ENCODE results near the gene CHML.

Gene CHML

DNA sequence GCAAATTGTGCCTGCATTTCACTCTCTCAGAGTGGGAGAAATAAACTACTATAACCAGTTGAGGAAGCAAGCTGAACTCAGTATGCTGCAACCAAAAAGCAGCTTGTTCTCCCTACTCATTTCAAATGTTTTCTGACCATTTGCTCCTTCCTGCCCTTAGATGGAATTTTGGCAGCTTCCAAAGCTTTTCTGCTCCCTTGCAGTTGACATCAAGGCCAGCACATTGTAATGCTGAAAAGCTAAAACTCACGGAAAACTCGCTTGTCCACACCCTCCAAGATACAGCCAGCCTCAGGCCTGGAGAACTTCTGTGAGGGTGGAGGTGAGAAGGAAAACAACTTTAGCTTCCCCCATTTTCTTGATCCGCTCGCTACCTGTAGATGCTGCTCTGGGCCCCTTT, 5.0 kb upstream of the CHML start:
- no peak for DNase-seq

DNA sequence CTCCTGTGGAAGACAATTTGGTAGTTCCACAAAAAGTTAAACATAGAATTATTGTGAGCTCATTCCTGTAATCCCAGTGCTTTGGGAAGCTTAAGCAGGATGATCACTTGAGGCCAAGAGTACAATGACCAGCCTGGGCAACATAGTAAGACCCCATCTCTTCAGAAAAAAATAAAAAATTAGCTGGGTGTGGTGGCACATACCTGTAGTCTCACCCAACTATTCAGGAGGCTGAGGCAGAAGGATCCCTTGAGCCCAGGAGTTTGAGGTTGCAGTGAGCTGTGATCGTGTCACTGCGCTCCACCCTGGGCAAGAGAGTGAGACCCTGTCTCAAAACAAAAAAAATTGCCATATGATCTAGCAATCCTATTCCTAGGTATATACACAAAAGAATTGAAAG, 4.1 kb upstream of the CHML start:
- no peak for DNase-seq

GRCh38 chr1:241642593-241642944, 2.4 kb upstream of the CHML start:
- DNase-seq: no peak

DNA sequence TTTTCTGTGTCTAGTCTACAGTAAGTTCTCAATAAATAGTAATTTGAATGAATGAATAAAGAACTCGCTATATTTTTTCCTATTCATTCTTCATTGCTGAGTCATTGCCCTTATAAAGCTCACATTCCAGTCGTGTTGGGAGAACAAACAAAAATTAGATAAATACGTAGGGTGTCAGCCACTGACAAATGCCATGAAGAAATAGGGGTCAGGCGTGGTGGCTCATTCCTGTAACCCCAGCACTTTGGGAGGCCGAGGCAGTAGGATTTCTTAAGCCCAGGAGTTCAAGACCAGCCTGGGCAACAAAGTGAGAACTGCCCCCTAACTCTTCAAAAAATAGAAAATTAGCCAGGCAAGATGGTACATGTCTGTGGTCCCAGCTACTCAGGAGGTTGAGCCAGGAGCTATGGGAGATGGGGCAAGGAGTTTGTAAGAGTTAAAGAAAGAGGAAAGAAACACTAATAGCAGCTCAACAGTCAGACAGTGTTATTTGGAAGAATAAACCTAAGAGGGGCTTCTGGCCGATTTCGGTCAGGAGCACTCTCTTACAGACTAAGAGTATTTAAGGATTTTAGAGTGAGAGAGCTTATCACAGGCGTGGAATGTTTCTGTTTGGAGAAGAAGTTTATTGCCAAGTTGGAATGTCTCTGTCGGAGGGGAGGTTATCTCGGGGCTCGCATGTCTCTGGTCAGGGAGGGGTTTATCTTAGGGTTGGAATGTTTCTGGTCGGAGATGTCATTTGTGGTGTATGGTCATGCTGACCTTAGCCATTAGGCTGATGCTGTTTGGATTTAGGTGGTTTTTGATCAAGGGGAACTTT, 1.8 kb upstream of the CHML start:
- no peak for DNase-seq

DNA sequence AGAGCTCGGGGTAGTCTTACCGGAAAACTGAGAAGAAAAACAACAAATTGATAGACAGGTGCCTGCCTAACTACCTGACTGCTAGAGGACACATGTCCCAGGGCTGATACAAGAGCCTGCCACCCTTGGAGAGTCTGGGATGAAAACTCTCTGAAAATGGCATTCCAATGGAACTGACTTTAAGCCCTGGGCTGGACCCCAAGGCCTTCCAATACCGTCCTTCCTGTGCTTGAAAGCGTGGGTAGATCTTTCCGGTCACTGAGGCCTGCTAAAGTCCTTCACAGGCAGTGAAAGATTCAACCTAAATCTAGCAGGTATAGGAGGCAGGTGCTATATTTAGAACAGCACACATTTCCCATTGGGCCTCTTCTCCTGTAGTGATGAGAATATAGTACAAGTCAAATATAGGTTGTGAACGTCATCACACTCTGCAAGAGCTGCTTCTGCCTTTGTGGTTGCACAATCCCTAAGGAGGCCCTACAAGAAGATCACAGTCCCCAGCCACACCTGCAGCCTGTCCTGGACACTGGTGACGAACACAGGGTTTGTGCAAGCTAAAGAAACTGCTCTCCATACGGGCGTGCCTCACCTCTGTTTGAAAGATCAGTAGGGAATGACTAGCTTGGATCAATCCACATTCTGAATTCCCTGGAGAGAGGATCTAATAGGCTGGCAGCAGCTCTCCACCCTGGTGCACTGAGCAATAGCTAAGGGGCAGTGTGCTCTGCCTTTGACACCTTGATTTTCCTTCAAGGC, 876 bp upstream of the CHML start:
- DNase-seq: no peak

DNA sequence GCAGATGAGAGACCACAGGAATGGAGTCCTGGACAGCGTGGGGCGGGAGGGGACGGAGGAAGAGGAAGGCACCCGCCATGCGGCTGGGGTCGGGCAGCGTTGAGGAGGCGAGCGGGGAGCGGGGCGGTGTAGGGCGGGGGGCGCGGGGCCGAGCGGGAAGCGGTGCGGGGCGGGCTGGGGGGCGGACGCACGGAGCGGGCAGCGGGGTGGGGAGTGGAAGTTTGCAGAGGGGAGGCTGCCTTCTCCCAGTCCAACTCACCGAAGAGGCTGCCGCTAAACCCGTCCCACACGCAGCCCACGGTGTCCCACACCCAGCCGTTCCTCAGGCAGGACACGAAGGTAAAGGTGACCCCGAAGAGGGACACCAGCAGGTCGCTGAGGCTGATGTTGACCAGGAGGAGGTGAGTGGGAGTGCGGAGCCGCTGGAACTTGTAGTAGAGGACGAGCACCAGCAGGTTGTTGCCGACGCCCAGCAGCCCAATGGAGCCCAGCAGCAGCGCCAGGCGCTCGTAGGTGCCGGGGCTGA, 483 bp downstream of the CHML start:
- peak; percentile 69 for DNase-seq

DNA sequence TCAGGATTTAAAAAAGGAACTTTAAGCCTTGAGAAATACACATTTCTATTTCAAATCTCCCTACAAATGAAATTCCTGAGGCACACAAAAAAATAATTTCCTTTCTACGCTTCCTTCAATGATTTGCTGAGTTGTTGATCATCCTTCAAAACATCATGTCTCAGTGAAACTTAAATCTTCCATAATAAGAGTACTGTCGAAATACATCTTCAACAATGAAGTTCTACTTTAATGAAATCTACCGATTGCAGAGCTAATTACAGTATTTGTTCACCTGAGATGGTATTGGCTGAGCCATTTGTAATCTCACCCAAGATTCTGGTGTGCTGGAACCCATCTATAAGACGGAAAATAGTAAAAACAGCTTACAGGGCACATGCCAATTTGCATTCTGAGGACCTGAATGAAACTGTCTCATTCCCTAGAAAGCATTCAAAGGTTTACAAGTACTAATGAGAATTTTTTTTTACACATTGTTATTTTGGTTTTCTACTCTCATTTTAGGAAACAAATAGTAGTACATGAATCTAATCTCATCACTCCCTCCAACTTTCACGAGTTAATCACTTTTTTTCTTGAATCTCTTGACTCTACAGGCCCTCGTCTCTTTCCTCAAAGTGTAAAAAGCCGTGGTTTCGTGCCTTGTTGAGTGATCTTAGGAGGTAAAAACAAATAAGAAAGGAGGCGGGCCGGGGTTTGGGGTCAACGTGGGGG, 1.1 kb downstream of the CHML start:
- DNase-seq: peak; percentile 40

- DNase-seq: no peak
These were observed 2.0 kb downstream of the CHML start for GRCh38 chr1:241638099-241638682.

DNA sequence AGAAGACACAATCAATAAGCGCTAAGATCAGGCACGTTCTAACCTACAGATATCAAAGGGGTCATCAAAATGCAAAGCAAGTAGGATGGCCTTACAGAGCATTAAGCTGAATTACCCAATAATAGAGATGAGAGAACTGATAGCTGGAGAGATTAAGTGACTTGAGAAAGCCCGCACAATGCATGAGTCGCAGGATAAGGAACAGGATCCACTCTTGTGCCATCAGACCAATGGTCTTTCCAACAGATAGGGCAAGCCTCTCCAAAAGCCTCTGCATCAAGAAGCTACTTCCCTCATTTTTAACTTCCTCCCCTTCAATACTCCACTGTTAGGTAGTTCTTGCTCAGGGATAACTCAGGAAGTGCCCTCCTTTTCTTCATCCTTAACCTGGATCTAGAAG, 2.6 kb downstream of the CHML start:
- no peak for DNase-seq

DNA sequence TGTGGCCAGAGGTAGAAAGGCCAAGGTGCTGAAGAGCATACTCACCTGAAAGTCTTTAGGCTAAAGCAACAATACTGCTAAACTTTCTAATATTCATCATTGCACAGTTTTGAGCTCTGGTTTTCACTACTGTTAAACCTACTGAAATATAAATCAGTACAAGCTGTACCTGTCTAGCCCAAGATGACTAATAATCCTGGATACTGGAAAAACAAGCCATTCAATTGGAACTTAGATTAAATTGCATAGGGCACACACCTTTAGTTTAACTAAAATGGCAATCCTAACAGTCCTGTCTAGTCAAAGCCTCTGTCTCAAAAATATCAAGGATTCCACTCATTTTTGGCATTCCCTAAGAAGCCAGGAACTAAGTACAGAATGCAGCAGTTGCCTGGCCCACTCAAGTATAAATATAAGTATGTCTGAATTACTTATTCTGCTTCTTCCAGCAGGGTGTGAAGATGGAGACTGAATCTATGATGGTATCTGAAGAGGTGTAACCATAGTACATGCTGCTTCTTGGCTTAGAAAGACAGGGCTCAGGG, 3.1 kb downstream of the CHML start:
- no peak for DNase-seq

- DNase-seq: no peak
These were observed 3.9 kb downstream of the CHML start for GRCh38 chr1:241636291-241636690.

- no peak for DNase-seq
These were observed 4.5 kb downstream of the CHML start for GRCh38 chr1:241635556-241636152.

GRCh38 chr1:241632987-241633386, 7.2 kb downstream of the CHML start:
- no peak for DNase-seq

GRCh38 chr1:241631674-241632073, 8.5 kb downstream of the CHML start:
- no peak for DNase-seq

- no peak for DNase-seq
These were observed 9.3 kb downstream of the CHML start for GRCh38 chr1:241630899-241631298.

DNA sequence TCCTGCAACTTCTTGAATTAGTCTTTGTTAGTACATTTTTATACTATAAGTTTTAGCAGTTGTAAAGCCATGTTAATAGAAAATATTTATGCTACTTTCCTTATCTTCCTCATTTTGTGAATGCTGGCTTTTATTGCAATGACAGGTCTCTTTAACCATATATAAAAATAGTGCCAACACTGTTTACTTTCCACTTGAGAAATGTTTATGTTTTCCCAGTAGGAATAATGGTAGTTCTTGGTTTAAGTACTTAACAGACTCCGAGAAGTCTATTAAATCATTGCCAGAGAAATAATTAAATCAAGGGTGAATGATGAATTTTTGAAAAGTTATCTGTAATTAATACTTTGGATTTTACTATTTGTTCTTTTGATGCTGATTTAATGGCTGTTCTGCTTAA, 9.7 kb downstream of the CHML start:
- no peak for DNase-seq

DNA sequence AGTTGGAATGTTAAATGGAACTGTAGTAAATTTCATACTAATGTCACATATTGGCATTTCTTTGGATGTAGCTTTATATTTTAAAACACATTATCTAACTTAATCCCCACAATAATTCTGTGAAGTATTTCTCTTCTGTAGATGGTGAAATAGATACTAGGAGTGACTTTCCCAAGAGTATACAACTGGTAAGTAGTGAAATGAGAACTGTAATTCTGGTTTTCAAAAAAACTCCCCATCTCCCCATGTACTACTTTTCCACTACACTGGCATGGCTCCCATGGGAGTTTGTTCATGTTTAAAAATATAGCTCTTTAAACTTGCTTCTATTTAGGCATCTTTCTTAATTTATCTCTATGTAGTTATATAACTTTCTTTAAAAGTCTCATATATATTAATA, 10.2 kb downstream of the CHML start:
- DNase-seq: no peak

DNA sequence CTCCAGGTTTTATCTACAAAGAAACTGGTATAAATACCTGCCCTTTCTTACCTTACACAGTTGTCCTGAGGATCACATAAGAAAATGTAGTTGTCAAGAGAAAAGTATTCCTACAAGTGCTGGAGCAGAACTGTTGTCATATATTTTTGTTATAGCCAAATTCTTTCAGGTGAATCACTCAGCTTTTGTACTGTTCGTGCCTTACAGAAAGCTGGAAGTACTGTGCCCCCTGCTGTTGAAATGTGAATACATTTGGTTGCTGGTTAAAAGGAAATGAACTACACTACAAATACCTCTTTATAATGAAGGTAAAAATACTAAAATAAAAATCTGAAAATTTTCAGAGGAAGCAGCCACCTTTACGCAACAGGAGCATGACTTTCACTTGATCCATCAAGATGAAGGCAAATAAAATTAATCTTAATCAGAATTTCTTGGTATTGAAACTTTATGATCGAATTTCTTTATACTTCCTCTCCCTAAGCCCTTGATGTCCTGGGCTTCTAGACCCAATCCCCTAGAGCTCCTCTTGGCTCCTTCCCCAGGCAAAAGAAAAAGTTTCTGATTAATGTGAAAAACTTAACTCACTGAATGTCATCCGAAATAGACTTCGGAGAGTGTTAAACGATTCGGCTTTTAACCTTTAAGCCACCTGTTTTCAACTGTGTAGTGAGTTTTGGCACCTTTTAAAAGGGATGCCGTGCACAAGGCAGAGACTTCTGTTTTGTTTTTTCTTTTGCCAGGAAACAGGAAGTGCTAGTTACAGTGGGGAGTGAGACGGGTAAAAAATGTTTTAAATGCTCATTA, 12.5 kb downstream of the CHML start:
- peak; percentile 62 for DNase-seq

DNA sequence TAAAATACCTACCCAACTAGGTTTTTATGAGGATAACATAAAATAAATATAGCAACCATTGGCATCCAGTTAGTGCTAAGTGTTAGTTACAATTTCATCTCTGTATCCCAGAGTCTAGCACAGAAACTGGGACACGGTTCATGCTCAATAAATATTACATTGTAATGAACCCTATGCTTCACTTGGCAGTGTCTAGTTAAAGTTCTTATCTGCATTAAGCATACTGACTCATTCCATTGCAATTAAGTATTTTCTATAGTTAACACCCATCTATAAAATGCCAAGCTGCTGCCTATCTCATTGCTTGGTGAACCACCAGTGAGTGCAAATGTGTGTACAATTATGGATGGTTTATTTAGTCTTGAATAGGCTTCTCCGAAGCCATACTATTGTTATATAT, 15.2 kb downstream of the CHML start:
- DNase-seq: no peak

DNA sequence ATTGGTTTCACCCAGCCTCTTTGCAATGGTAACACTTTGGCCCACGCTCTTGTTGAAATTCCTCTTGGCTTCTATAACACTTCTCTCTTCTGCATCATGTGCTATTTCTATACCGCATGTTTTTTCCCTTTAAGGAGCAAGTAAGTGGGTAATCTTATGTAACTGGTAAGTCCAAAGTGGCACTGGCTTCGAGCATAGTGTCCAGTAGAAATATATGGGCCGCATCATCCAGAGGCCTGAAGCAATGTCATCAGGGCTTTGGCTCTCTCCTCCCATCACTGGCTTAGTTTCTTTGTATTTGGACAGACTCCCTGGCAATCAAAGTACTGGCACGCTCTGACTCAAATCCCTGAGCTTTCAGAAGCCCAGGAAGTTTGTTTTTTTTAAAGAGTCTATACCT, 17.5 kb downstream of the CHML start:
- DNase-seq: no peak

GRCh38 chr1:241617426-241617825, 22.7 kb downstream of the CHML start:
- no peak for DNase-seq
